Measurements from ENCODE around the gene MINPP1.
"Not testable (repeated sequence)": the region's sequence is repeated elsewhere in the genome, so short reads cannot be mapped to it uniquely, and the experiment has no call there.

Gene MINPP1

DNA sequence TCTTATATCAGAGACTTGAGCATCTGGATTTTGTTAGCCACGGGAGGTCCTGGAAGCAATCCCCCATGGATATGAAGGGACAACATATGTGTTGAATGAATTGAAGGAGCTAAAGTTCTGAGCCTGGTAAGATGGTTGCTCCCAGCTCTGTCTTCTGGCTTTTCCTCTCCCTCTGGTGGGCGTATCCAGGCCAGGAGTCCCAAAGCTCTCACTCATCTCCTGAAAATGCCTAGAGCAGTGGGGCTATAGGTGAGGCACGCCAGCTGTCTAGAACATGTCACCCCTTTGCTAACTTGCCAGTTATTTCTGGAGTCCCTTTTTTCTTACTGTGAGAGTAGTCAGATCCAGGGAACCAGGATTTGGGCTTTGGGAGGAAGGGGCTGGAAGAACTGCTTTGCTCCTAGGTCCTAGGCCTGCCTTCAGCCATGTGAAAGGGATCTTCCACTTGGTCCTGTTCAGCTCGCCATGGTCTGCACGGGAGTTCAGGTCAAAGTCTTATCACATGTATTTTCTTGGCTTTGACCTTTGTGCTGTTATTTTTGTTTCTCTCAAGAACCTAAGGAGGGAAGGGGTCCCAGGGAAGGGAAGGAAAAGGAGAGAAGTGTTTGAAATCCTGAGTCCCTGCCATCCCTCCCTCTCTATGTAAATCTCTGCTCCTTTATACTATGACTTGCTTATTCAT lies 73.6 kb downstream of the MINPP1 start:
- FAIRE-seq: no peak

DNA sequence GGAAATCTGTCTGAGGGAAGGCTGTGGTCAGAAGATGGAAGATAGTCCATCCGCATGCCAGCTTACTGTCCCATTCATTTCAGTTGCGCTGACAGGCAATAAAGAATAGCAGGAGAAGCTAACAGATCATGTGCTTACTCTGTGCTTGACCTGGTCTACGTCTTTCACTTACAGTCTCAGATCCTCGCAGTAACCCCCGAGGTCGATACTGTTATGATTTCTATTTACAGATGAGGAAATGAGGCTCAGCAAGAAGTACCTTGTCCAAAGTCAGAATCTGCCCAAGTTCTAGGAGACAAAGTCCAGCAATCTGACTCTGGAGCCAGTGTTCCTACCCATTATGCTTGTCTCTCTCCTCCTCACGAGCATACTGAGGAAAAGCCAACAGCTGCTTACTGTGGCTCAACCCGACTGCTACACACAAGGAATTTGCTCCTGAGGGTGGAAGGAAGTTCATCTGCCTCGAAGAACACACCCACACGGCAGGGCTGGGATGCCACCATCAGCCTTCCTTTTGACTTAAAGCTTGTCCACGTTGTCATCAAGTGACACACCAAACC lies 74.2 kb downstream of the MINPP1 start:
- no peak for FAIRE-seq

DNA sequence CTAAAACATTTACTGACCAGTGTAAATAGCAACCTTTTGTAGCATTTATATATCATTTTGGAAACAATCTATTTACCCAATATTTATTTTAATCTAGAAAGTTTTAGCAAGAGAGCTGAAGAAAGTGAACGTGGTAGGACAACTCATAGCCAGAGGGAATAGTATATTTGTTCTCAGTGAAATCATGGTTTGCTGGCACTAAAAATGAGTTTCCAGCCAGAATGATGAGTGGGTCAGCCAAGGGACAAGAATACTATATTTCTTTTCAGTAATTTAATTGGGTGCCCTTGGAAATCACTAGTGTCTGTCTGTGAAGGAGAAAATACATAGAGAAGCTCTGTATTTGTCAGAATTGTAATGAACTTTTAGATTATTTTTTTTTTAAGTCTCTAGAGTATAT lies 74.9 kb downstream of the MINPP1 start:
- FAIRE-seq: no peak

DNA sequence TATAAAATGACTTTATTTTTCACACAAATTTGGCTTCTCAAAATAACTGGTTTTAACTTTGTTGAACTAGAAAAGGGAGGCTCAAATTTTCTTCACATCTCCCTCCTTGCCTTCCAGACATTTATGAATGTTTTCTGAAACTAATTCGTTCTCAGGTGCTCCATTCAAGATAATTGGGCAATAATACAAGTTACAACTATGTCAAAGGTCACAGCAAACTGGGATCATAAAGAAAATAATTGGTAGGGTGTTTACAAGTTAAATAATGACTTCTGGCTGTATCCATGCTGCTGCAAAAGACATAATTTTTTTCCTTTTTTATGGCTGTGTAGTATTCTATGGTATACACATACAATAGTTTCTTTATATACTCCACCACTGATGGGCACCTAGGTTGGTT lies 75.3 kb downstream of the MINPP1 start:
- no peak for FAIRE-seq

DNA sequence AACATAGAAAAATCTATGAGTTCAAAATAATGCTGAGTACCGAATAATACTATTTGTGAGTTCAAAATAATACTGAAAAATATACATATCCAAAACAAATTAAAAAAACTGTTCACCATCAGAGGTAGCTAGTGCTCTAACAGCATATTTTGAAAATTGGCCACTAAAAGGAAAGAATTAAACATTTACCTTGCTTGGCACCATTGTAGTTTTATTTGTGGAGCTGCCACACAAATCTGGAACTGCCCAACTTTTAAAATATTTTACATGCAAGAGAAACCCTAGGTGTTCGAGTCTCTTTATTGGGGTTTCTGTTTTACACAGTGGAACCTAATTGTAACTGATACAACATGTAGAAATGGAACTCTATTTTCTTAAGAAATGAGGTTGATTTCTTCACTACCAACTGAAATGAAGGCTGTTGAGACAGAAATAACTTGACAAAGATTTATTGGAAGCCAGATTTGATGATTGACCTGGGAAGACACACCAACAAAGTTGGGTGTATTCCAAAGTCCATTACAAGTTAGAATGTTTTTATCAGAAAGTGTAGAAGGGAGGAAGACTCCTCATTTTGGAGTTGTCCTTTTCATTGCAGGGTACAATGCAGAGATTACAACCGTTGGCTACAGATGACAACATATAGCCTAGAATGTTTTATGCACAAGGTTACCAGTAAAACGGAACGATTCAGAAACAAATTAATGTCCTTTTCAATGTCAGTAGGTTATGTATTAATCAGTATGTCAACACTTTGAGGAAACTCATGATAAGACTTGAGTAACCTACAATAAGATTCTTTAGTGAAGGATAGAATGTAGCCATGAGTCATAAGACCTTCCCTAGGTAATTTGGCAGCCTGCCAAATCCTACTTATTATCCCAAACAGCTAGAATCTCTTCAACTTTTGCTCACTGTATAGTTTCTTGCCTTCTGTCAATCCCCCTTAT lies 81.1 kb downstream of the MINPP1 start:
- peak; percentile 38 for FAIRE-seq

DNA sequence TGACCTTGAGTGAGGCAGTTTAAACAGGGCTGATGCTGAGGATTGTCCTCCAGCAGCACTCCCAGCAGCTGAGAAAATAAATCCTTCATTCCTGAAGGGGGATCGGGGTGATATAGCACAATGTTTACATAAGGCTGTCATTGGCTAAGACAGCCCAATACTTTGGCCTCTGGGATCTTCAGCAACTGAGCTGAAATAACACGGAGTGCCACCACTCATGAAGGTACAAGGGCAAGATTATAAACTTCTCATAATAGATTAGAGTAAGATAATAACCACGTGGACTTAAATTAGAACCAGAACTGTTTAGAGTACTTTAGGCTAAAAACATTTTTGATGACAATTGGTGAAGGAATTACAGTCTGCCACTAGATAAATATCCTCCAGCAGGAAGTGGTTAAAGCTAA lies 85.0 kb downstream of the MINPP1 start:
- FAIRE-seq: no peak

DNA sequence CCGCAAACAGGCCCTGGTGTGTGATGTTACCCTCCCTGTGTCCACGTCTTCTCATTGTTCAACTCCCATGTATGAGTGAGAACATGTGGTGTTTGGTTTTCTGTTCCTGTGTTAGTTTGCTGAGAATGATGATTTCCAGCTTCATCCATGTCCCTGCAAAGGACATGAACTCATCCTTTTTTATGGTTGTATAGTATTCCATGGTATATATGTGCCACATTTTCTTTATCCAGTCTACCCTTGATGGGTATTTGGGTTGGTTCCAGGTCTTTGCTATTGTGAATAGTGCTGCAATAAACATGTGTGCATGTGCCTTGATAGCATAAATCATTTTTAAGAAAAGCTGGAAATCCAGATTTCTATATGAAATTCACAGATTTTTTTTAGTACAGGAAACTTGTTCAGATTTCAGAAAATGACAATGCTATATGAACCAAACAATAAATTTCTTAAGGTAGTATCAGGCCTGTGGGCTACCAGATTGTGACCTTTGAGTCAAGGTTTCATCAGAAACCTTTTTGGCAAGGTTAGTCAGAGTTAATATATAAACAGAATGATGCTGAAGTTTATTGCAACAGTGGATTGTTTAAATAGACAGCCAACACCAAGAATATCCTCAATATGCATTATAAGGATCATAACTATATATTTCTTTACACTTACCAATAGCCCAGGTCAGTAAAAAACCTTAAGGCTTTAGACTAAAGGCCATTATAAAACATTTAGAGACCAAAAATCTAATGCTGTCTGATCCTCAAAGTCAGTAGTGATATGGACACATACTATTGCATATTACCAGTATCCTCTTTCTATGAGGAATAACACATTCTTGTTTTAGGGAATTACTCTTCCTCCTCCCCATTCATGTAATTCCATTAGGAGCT lies 86.3 kb downstream of the MINPP1 start:
- FAIRE-seq: no peak

DNA sequence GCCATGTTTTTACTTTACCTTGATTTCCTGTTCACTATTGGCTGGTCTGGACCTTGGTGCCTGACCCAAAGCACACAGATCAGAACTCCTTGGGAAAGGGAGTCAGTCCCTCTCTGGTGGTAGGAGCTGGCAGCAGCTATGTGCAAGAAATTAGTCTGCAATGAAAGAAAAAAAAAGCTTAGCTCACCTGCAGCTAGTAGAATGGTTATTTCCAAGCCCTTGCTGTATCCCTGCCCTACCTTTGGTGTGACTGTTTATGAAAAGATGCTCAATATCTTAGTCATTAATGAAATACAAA lies 86.8 kb downstream of the MINPP1 start:
- no peak for FAIRE-seq

DNA sequence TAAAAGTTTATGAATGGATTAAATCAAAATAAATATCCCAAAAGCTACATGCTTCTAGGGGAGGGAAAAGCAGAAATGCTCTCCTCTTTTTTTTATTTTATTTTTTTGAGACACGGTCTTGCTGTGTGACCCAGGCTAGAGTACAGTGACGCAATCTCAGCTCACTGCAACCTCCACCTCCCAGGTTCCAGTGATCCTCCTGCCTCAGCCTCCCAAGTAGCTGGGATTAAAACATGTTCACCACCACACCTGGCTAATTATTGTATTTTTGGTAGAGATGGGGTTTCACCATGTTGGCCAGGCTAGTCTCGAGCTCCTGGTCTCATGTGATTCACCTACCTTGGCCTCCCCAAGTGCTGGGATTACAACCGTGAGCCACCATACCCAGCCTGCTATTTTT lies 88.2 kb downstream of the MINPP1 start:
- FAIRE-seq: not testable (repeated sequence)

DNA sequence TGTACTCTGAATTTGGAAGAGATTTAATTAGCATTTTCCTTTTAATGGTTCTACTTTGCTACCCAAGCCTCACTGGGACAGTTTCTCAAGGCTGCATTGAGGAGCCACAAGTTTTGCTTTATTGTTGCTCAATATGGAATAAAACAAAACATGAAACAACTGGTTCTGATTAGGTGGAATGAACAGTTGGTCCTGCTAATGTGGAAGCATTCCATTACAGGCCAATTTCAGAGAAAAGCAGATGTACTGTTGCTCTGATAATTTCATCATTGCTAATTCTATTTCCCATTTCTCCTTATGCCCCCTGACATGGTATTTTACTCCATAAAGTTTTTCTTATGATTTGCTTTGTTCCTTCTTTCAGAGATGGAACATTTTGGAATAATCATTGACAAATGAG lies 89.0 kb downstream of the MINPP1 start:
- FAIRE-seq: no peak

DNA sequence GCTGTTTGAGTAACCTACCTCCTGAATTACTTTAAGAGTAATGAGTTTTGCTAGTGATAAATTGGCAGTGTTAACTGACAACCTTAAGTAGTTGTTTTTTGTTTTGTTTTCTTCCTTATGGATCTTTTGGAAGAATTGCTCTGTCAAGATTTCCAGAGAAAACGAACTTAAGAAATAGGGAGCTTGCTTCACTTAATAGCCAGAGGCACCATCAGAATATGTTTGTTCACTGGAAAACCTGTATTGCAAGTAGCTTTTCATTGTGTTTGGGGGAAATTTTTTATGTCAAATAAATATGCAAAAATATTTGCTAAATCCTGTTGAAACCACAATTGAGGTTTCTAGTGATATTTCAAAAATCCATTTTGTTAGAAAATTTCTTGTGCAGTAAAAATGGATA lies 89.5 kb downstream of the MINPP1 start:
- FAIRE-seq: no peak

DNA sequence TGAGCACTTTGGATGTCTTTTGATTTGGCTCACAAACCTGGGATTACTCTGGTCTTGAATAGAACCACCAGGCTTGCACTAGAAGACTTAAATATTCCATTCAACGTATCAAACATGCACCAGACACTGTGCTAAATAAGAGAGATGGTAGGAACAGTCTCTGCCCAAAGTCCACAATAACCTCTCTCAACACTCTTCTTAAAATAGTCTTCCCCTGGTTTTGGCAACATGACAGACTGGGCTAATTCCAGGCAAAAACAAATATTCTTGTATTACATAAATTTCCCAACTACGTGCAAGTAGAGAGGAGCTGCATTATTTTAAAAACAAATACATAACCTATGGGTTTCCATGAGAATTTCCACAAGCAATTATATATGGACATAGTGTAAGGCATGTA lies 90.2 kb downstream of the MINPP1 start:
- FAIRE-seq: no peak

DNA sequence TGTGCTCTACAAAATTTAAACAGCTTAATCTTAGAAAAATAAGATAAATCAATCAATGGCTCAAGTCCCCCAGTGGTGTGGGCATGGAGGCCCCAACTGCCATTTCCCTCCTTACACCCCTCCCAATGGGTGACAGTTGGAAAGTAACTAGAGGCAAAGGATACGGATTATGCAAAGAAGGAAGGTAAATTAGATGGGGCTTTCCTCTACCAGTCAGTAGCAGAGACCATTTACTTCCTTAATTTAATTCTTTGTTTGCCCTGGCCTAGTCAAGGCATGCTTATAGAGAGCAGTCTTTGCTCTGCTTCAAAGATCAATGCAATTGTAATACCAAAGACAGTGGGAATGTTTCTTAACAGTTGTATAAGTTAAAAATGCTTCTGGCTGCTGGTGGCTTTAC lies 91.7 kb downstream of the MINPP1 start:
- no peak for FAIRE-seq

DNA sequence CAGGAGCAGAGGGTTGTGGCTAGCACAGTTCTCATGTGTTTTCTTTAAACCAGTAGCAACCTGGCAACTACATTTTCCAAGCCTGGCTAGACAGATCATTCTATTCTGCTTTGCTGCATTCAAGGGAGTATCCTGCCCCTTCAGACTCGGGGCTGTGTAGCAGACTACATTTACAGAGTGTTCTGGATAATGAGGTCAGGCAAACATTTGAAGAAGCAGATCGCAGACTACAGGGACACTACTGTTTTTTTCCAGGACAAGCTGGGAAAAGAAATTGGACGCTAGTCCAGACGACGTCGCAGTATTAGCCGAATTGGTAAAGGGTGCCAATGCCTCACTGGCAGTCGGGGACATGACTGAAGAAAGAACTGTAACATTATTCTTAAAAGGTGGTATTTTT lies 94.0 kb downstream of the MINPP1 start:
- no peak for FAIRE-seq

DNA sequence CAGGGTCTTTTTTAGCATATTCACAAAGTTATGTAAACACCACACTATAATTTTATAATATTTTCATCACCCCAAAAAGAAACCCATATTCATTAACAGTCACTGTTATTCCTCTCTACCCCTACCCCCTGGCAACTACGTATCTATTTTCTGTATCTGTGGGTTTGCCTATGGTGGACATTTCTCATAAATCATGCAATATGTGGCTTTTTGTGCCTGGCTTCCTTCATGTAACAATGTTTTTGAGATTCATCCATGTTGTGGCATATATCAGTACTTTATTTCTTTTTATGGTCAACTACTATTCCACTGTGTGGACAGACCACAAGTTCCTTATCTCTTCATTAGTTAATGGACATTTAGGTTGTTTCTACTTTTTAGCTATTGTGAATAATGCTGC lies 95.9 kb downstream of the MINPP1 start:
- FAIRE-seq: no peak

Measured in colon (tissue), 2 donors.